Measurements from ENCODE around the gene RERE. TPM values are rescaled to one million over a fixed set of nuclear protein-coding genes. Genes with fewer than 3 reads are reported as not detected.

Gene RERE
- total RNA-seq, 2 donors from 2014 or later: 74.5 to 128 TPM

DNA sequence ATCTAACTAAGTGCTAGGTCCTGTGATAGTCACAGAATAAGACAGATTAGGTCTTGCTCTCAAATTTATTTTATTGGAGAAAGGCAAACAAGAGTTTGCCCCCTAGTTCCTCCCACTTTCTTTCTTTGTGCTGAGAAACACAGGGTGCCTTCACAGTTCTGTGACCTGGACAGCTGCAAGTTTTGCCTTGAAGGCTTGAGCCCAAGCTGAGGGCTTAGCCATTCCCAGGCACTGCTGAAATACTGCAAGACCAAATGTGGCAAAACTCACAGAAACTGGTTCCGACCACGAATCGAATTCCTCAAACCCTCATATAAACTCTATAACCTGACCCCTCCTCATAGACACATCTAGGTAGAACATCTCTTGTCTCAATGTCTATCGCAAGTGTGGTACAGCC, 227.9 kb downstream of the RERE start:
- DNase-seq: no peak
- intact Hi-C loops (cut with DNase I): no loop called here
- peaks cover 11% of the 10 kb centered on the region for H3K4me1 ChIP-seq
- no peaks in the 10 kb centered on the region for H3K9me3 ChIP-seq
- no peaks in the 10 kb centered on the region for H3K27me3 ChIP-seq
- 57 to 74% methylated on average over 4 of the region's 4 CpGs for WGBS, 2 donors
- no peak for ATAC-seq
- TF ChIP-seq POLR2A (IDR thresholded peaks at IDR 0.05) (no peak), CTCF (IDR thresholded peaks at IDR 0.05) (no peak)
- H3K4me3 ChIP-seq: no peak overlapping the region
- no peak overlapping the region for H3K27ac ChIP-seq
- no peaks in the 10 kb centered on the region for H3K36me3 ChIP-seq (replicated peaks in 1 of 2; ENCODE audit: insufficient read depth in 1 of 2, low read depth in 2 of 2)

GRCh38 chr1:8587784-8588183, 229.7 kb downstream of the RERE start:
- Histone ChIP-seq H3K4me3 (no peak overlapping the region), H3K9me3 (no peaks in the 10 kb centered on the region), H3K36me3 (replicated peaks in 1 of 2; ENCODE audit: insufficient read depth in 1 of 2, low read depth in 2 of 2) (no peaks in the 10 kb centered on the region), H3K4me1 (peaks cover 11% of the 10 kb centered on the region), H3K27me3 (no peaks in the 10 kb centered on the region), H3K27ac (no peak overlapping the region)
- ATAC-seq (no peak), DNase-seq (no peak)
- intact Hi-C loops (cut with DNase I): no loop called here
- TF ChIP-seq CTCF (IDR thresholded peaks at IDR 0.05) (no peak), POLR2A (IDR thresholded peaks at IDR 0.05) (no peak)
- 53 to 71% methylated on average over 5 of the region's 5 CpGs for WGBS, 2 donors

DNA sequence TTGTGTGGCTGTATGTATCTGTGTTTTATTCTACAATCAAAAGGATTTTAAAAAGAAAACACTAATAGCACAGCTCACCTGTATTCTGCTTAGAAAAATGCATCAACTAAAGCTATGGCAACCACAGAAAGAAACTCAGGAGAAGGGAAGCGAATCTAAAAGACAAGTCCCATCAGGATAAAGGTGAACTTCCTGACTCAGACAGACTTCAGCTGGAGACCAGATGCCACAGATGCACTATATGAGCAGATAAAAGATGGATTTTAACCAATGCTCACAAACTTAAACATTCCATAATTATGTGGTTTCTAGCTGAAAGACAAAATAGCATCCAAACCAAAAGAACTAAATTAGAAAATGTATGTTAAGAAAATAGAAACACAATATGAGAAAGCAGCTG, 231.0 kb downstream of the RERE start:
- no peaks in the 10 kb centered on the region for H3K36me3 ChIP-seq (replicated peaks in 1 of 2; ENCODE audit: insufficient read depth in 1 of 2, low read depth in 2 of 2)
- no peaks in the 10 kb centered on the region for H3K9me3 ChIP-seq
- WGBS, 2 donors: 83 to 88% methylated on average over 1 of the region's 1 CpG
- no peak overlapping the region for H3K4me3 ChIP-seq
- intact Hi-C loops (cut with DNase I): no loop called here
- DNase-seq (no peak), ATAC-seq (no peak)
- H3K27ac ChIP-seq: no peak overlapping the region
- H3K4me1 ChIP-seq: peaks cover 11% of the 10 kb centered on the region
- no peaks in the 10 kb centered on the region for H3K27me3 ChIP-seq
- TF ChIP-seq POLR2A (IDR thresholded peaks at IDR 0.05): no peak
- no peak for TF ChIP-seq CTCF (IDR thresholded peaks at IDR 0.05)

DNA sequence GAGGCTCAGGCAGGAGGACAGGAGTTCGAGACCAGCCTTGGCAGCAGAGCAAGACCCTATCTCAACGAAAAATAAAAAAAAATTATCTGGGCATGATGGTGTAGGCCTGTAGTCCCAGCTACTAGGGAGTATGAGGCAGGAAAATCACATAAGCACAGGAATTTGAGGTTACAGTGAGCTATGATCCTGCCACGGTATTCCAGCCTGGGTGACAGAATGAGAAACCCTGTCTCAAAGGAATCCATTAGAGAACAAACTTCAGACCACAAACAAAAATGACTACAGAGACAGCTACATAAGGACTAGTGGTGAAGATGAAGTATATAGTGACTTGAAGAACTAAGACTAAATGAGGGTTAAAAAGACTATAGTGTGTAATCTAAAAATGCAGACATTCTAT, 233.1 kb downstream of the RERE start:
- DNase-seq (no peak), ATAC-seq (no peak)
- H3K27me3 ChIP-seq: no peaks in the 10 kb centered on the region
- no peaks in the 10 kb centered on the region for H3K4me1 ChIP-seq
- no peak overlapping the region for H3K27ac ChIP-seq
- no peak overlapping the region for H3K4me3 ChIP-seq
- H3K9me3 ChIP-seq: no peaks in the 10 kb centered on the region
- H3K36me3 ChIP-seq (replicated peaks in 1 of 2; ENCODE audit: insufficient read depth in 1 of 2, low read depth in 2 of 2): no peaks in the 10 kb centered on the region
- 76 to 78% methylated on average over 3 of the region's 3 CpGs for WGBS, 2 donors
- intact Hi-C loops (cut with DNase I): no loop called here
- TF ChIP-seq CTCF (IDR thresholded peaks at IDR 0.05) (no peak), POLR2A (IDR thresholded peaks at IDR 0.05) (no peak)

DNA sequence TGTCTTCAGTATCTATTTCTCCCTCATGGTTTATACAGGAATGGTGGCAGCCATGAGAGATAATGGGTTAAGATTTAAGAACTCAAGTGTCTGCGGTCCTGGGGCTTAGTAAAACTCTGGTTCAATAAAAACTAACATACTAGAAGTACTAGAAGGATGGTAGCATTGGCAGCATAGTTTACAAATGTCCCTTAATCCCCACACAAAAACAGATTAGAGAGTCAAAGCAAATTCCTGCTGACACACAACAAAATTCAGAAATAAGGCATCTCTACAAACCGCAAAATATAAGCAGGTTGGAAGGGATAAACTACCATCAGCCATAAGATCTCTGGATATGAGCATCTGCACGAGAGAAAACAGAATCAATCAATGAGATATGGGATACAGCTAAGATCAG, 234.4 kb downstream of the RERE start:
- intact Hi-C loops (cut with DNase I): no loop called here
- H3K4me3 ChIP-seq: no peak overlapping the region
- no peaks in the 10 kb centered on the region for H3K9me3 ChIP-seq
- H3K27me3 ChIP-seq: no peaks in the 10 kb centered on the region
- H3K4me1 ChIP-seq: no peaks in the 10 kb centered on the region
- 94 to 95% methylated on average over 3 of the region's 3 CpGs for WGBS, 2 donors
- TF ChIP-seq POLR2A (IDR thresholded peaks at IDR 0.05) (no peak), CTCF (IDR thresholded peaks at IDR 0.05) (no peak)
- no peak for ATAC-seq
- DNase-seq: no peak
- H3K36me3 ChIP-seq (replicated peaks in 1 of 2; ENCODE audit: insufficient read depth in 1 of 2, low read depth in 2 of 2): no peaks in the 10 kb centered on the region
- no peak overlapping the region for H3K27ac ChIP-seq

Data from body of pancreas (tissue), 4 donors.